Myocyte (in vitro differentiated cells): ENCODE results near the gene ZNF627. TPM values are rescaled to one million over a fixed set of nuclear protein-coding genes. Genes with fewer than 3 reads are reported as not detected.
"Not testable (repeated sequence)": the region's sequence is repeated elsewhere in the genome, so short reads cannot be mapped to it uniquely, and the experiment has no call there.

Source experiments
- DNase-seq: peaks from one replicate; pipeline ENCODE4 v3.0.0-alpha.2; 2012; ENCODE audit warnings: low read depth
- total RNA-seq: library from RNA; depleted of rRNA; stranded (reverse); fragments of >200 nt; gene quantifications from 2 replicates; pipeline ENCODE4 v1.2.3, GENCODE V29; 2014

ZNF627 gene
- total RNA-seq, 1 donor from 2014 or later = 18.7 TPM

- not testable (repeated sequence) for DNase-seq
Observed at GRCh38 chr19:11622401-11622800, 25.1 kb downstream of the ZNF627 start.

DNA sequence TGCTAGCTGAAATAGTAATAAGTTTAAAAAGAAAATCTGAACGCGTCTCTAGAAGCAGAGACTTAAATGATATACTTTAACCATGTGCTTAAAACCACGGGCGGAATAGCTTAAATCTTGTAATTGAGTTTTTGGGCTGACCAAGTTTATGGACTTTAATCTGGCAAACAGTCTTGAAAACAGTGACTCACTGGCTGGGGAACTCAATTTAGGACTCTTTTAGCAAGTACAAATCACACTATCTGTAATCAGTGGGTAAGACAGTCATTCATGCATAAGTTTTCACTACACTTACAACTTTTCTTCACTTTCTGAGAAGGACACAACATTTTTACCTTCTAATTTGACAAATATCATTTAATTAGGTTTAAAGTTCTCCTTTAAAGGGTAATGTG, 26.8 kb downstream of the ZNF627 start:
- DNase-seq = peak; percentile 28

GRCh38 chr19:11626252-11626651, 29.0 kb downstream of the ZNF627 start:
- DNase-seq = no peak

- DNase-seq = no peak
Observed at GRCh38 chr19:11633223-11633622, 35.9 kb downstream of the ZNF627 start.

DNA sequence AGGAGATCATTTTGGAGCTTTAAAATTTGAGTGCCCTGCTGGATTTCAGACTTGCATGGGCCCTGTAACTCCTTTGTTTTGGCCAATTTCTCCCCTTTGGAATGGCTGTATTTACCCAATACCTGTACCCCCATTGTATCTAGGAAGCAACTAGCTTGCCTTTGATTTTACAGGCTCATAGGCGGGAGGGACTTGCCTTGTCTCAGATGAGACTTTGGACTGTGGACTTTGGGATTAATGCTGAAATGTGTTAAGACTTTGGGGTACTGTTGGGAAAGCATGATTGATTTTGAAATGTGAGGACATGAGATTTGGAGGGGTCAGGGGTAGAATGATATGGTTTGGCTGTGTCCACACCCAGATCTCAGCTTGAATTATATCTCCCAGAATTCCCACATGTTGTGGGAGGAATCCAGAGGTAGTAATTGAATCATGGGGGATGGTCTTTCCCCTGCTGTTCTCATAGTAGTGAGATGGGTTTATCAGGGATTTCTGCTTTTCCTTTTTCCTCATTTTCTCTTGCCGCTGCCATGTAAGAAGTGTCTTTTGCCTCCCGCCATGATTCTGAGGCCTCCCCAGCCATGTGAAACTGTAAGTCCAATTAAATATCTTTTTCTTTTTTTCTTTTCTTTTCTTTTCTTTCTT, 36.9 kb downstream of the ZNF627 start:
- not testable (repeated sequence) for DNase-seq

- no peak for DNase-seq
Observed at GRCh38 chr19:11639245-11639601, 41.9 kb downstream of the ZNF627 start.

DNA sequence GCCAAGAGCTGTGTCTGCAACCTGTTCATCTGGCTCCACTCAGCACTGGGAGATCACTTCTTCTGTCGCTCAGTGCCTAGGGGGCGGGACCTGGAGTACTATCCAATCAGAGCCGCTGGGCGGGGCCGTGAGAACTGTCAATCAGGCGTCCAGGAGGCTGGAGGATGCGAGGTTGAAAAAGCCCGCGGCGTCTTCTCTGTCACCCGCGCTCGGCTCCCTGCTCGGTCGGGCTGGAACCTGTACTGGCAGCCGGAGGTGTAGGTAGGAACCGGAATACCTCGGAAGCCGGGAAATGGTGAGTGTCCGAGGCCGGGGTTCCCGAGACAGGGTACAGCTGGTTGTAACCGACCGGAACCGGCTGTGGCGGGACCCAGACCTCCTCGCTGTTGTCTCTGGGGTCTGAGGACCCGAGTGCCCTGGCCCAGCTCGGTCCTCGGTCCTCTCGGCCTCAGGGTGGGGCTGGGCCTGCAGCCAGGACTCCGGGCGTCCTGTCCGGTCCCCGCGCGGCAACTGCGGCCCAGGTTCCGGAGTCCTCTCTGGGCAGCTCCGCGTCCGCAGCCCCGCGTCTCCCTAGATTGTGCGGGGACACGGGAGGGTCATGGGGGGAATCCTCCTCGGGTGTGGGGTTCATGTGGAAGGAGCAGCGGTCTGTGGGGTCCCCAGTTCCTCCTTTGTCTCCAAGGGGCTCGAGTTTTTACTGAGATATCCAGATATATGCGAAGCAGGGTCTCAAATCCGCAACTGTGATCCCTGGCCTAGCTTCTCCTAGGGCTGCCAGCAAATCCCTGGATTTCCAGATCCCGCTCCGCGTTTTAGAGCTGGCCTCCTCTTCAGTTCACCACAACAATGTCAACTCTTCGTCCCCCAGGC, 42.6 kb downstream of the ZNF627 start:
- peak; percentile 96 for DNase-seq

DNA sequence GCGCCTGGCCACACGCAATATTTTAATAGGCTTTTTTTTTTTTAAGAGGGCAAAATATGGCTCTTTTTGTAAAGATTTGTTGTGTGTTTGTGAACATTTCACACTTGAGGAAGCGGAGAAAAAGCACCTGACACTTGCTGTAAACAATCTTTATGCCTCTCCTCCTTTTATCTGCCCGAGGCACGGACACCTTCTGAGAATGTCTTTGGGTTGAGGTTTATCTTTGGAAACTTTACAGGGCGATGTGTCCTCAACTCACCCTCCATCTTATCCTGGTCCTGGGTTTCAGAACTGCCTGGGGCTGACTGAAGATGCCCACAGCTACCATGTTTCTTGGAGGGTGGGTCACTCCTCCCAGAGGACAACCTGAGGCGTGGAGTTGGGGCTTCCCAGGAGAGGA, 44.0 kb downstream of the ZNF627 start:
- no peak for DNase-seq

- no peak for DNase-seq
Observed at GRCh38 chr19:11642902-11643301, 45.6 kb downstream of the ZNF627 start.

DNA sequence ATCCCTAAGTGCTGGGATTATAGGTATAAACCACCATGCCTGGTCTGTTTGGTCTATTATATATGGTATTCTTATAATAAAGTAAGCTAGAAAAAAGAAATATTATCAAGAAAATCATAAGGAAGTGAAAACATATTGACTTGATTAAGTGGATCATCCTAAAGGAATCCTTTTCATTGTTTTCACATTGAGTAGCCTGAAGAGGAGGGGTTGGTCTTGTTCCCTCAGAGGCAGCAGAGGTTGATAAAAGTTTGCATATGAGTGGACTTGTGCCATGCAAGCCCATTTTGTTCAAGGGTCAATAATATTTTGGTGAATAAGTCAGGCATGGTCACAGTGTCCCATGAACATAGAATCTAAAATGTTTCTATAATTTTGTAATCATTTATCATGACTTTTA, 52.7 kb downstream of the ZNF627 start:
- no peak for DNase-seq

DNA sequence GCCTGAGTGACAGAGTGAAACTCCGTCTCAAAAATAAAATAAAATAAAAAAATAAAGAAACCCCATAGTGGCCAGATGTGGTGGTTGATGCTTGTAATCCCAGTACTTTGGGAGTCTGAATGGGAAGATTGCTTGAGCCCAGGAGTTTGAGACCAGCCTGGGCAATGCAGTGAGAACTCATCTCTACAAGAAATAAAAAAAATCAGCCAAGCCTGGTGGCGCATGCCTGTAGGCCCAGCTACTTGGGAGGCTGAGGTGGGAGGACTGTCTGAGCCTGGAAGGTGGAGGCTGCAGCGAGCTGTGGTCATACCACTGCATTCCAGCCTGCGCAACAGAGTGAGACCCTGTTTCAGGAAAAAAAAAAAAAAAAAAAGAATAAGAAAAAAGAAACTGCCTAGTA, 53.8 kb downstream of the ZNF627 start:
- DNase-seq = no peak

- no peak for DNase-seq
Observed at GRCh38 chr19:11652056-11652455, 54.8 kb downstream of the ZNF627 start.

GRCh38 chr19:11652492-11652891, 55.2 kb downstream of the ZNF627 start:
- no peak for DNase-seq

GRCh38 chr19:11656535-11656934, 59.3 kb downstream of the ZNF627 start:
- no peak for DNase-seq

DNA sequence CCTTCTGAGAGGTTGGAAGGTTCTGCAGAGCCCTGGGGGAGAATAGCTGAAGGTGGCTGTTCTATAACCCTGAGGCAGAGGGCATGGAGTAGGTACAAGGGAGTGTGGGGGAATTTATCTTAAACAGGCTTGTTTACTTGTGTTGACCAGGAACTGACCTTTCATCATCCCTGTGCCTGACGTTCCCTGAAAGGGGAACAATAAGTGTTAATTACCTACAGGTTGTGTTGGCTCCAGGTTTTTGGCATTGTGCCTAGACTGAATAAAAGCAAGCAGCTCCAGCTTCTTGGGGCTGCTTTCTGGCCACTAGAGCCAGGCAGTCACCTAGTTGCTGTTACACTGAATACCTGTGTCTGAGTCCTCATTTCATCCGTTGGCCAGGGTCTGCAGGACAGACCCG, 60.0 kb downstream of the ZNF627 start:
- DNase-seq = no peak

GRCh38 chr19:11658970-11659369, 61.7 kb downstream of the ZNF627 start:
- no peak for DNase-seq

DNA sequence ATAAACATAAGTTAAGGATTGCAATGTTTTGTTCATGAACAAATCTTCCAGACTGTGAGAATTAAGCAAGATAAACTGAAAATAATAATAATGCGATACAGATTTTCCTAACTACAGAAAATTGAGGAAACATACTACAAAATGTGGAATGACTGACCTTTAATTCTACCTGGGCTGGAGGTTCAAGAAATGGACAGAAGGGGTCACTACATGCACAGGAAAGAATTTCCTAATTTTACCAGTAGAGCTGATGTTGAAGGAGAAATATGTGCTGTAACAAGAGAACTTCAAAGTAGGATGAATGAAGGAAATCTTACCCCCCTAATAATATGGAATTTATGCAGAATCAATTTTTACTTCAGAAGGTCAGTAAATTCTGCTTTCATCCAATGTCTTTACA, 62.3 kb downstream of the ZNF627 start:
- DNase-seq = peak; percentile 12

GRCh38 chr19:11662278-11662677, 65.0 kb downstream of the ZNF627 start:
- no peak for DNase-seq

GRCh38 chr19:11663181-11663591, 65.9 kb downstream of the ZNF627 start:
- no peak for DNase-seq
